Measurements from ENCODE around the gene TIMM13.
"Not testable (repeated sequence)": the region's sequence is repeated elsewhere in the genome, so short reads cannot be mapped to it uniquely, and the experiment has no call there.

The TIMM13 gene

GRCh38 chr19:2415281-2415972, 12.0 kb downstream of the TIMM13 start:
- DNase-seq (ENCODE audit: low read depth in 3 of 3), result no peak

GRCh38 chr19:2413629-2414028, 13.8 kb downstream of the TIMM13 start:
- no peak for DNase-seq (ENCODE audit: low read depth in 3 of 3)

- no peak for DNase-seq (ENCODE audit: low read depth in 3 of 3)
Observed at GRCh38 chr19:2413159-2413558, 14.2 kb downstream of the TIMM13 start.

- no peak for DNase-seq (ENCODE audit: low read depth in 3 of 3)
Observed at GRCh38 chr19:2412449-2412848, 14.9 kb downstream of the TIMM13 start.

GRCh38 chr19:2411709-2412108, 15.7 kb downstream of the TIMM13 start:
- DNase-seq (ENCODE audit: low read depth in 3 of 3), result no peak

- no peak for DNase-seq (ENCODE audit: low read depth in 3 of 3)
Observed at GRCh38 chr19:2410023-2410422, 17.4 kb downstream of the TIMM13 start.

GRCh38 chr19:2409352-2409912, 18.0 kb downstream of the TIMM13 start:
- DNase-seq (ENCODE audit: low read depth in 3 of 3), result no peak

- DNase-seq (ENCODE audit: low read depth in 3 of 3), result no peak
Observed at GRCh38 chr19:2408247-2408646, 19.1 kb downstream of the TIMM13 start.

- no peak for DNase-seq (ENCODE audit: low read depth in 3 of 3)
Observed at GRCh38 chr19:2399582-2399981, 27.8 kb downstream of the TIMM13 start.

- no peak for DNase-seq (ENCODE audit: low read depth in 3 of 3)
Observed at GRCh38 chr19:2398735-2399305, 28.6 kb downstream of the TIMM13 start.

- not testable (repeated sequence) for DNase-seq (ENCODE audit: low read depth in 3 of 3)
Observed at GRCh38 chr19:2397173-2397572, 30.2 kb downstream of the TIMM13 start.

- DNase-seq (ENCODE audit: low read depth in 3 of 3), result not testable (repeated sequence)
Observed at GRCh38 chr19:2395293-2395829, 32.0 kb downstream of the TIMM13 start.

- DNase-seq (ENCODE audit: low read depth in 3 of 3), result no peak
Observed at GRCh38 chr19:2394442-2395292, 32.7 kb downstream of the TIMM13 start.

- no peak for DNase-seq (ENCODE audit: low read depth in 3 of 3)
Observed at GRCh38 chr19:2394054-2394441, 33.3 kb downstream of the TIMM13 start.

- not testable (repeated sequence) for DNase-seq (ENCODE audit: low read depth in 3 of 3)
Observed at GRCh38 chr19:2392899-2393298, 34.5 kb downstream of the TIMM13 start.

- no peak for DNase-seq (ENCODE audit: low read depth in 3 of 3)
Observed at GRCh38 chr19:2392366-2392765, 35.0 kb downstream of the TIMM13 start.

GRCh38 chr19:2391118-2391725, 36.2 kb downstream of the TIMM13 start:
- peak in 1 of 3 experiments; percentile 9 for DNase-seq (ENCODE audit: low read depth in 3 of 3)

GRCh38 chr19:2389594-2389993, 37.8 kb downstream of the TIMM13 start:
- no peak for DNase-seq (ENCODE audit: low read depth in 3 of 3)

GRCh38 chr19:2387367-2388288, 39.8 kb downstream of the TIMM13 start:
- DNase-seq (ENCODE audit: low read depth in 3 of 3), result no peak

- no peak for DNase-seq (ENCODE audit: low read depth in 3 of 3)
Observed at GRCh38 chr19:2385053-2385721, 42.2 kb downstream of the TIMM13 start.

Data from stimulated activated CD4-positive, alpha-beta T cell treated with anti-CD3 and anti-CD28 coated beads, TNF-alpha, amount 100 ng/mL, for 4 hours (primary cell).